OCI-LY1 (cell line): ENCODE results near the gene PKP3.

Experiments used
- H2AFZ ChIP-seq: fragments of 200-600 bp; sonication (generic), shearing (Covaris generic); 2 replicates; pipeline ENCODE4 v1.6.0; 2014; ENCODE audit warnings: antibody characterized with exemption, mild to moderate bottlenecking, low read length
- H3F3A ChIP-seq: fragments of 200-600 bp; sonication (generic), shearing (Covaris generic); 2 replicates; pipeline ENCODE4 v1.6.0; 2014; ENCODE audit warnings: mild to moderate bottlenecking, antibody characterized with exemption, low read length, moderate library complexity; ENCODE audit not compliant: insufficient read depth
- H3K27ac ChIP-seq: fragments of 200-600 bp; sonication (generic); 2 replicates; pipeline ENCODE4 v1.5.1; 2014; ENCODE audit warnings: low read length, mixed run types, mild to moderate bottlenecking, low read depth; ENCODE audit not compliant: poor library complexity, severe bottlenecking
- H3K27me3 ChIP-seq: fragments of 200-600 bp; sonication (generic); 2 replicates; pipeline ENCODE4 v1.6.0; 2014; ENCODE audit warnings: antibody characterized with exemption, mild to moderate bottlenecking, low read length, moderate library complexity; ENCODE audit not compliant: insufficient read depth
- H3K36me3 ChIP-seq: fragments of 200-600 bp; sonication (generic); 2 replicates; pipeline ENCODE4 v1.6.1; 2014; ENCODE audit warnings: mild to moderate bottlenecking, antibody characterized with exemption, low read length, moderate library complexity, mixed read lengths; ENCODE audit not compliant: insufficient read depth
- H3K4me1 ChIP-seq: fragments of 200-600 bp; sonication (generic); 2 replicates; pipeline ENCODE4 v1.5.1; 2014; ENCODE audit warnings: mild to moderate bottlenecking, low read length, moderate library complexity; ENCODE audit not compliant: insufficient read depth, severe bottlenecking
- H3K4me2 ChIP-seq: fragments of 200-600 bp; sonication (generic), shearing (Covaris generic); 2 replicates; pipeline ENCODE4 v1.6.1; 2014; ENCODE audit warnings: low read length
- H3K4me3 ChIP-seq: fragments of 200-600 bp; sonication (generic); 2 replicates; pipeline ENCODE4 v1.5.1; 2014; ENCODE audit warnings: low read length, low read depth, mild to moderate bottlenecking, mixed read lengths; ENCODE audit not compliant: poor library complexity, severe bottlenecking
- H3K79me2 ChIP-seq: fragments of 200-600 bp; shearing (Covaris generic); 2 replicates; pipeline ENCODE4 v1.6.1; 2016; ENCODE audit warnings: mixed run types, low read length, mixed read lengths; ENCODE audit not compliant: insufficient read depth
- H3K9ac ChIP-seq: fragments of 200-600 bp; sonication (generic), shearing (Covaris generic); 2 replicates; pipeline ENCODE4 v1.6.1; 2014; ENCODE audit warnings: mild to moderate bottlenecking, low read length, mixed read lengths
- H3K9me2 ChIP-seq: fragments of 200-600 bp; sonication (generic), shearing (Covaris generic); 2 replicates; pipeline ENCODE4 v1.6.1; 2014; ENCODE audit warnings: low read depth, mild to moderate bottlenecking, low read length, mixed read lengths
- H3K9me3 ChIP-seq: fragments of 200-600 bp; shearing (Covaris generic); 2 replicates; pipeline ENCODE4 v1.6.1; 2014; ENCODE audit warnings: low read length, mixed read lengths
- H4K20me1 ChIP-seq: fragments of 200-600 bp; sonication (generic), shearing (Covaris generic); 2 replicates; pipeline ENCODE4 v1.6.0; 2016; ENCODE audit warnings: mild to moderate bottlenecking, low read length; ENCODE audit not compliant: insufficient read depth
- CTCF ChIP-seq: fragments of 200-600 bp; sonication (generic), shearing (Covaris generic); IDR thresholded peaks from 2 replicates; pipeline ENCODE4 v1.5.1; 2017; ENCODE audit warnings: mild to moderate bottlenecking, antibody characterized with exemption, low read length, moderate library complexity, mixed read lengths
- EZH2 ChIP-seq: fragments of 200-600 bp; sonication (generic), shearing (Covaris generic); IDR thresholded peaks from 2 replicates; pipeline ENCODE4 v1.8.0; 2017; ENCODE audit warnings: borderline replicate concordance, mixed run types, mild to moderate bottlenecking, antibody characterized with exemption, low read length, moderate library complexity, mixed read lengths

The PKP3 gene

GRCh38 chr11:356610-357009 is 37.4 kb upstream of the PKP3 start:
- Histone ChIP-seq H3F3A (no peaks in the 10 kb centered on the region), H3K27ac (no peak overlapping the region), H3K9me2 (no peaks in the 10 kb centered on the region), H3K4me1 (peaks cover 10% of the 10 kb centered on the region), H4K20me1 (no peaks in the 10 kb centered on the region), H3K4me3 (no peak overlapping the region), H3K9ac (no peak overlapping the region), H2AFZ (no peak overlapping the region), H3K36me3 (no peaks in the 10 kb centered on the region), H3K79me2 (no peaks in the 10 kb centered on the region), H3K9me3 (no peaks in the 10 kb centered on the region; the same call in 1 of the 2 replicates), H3K27me3 (peaks cover 7% of the 10 kb centered on the region; the same call in 1 of the 2 replicates), H3K4me2 (no peak overlapping the region)
- TF ChIP-seq EZH2 (no peak), CTCF (no peak)

- H3K79me2 ChIP-seq, result no peaks in the 10 kb centered on the region
- no peak overlapping the region for H2AFZ ChIP-seq
- H3K27ac ChIP-seq, result no peak overlapping the region
- H3K36me3 ChIP-seq, result no peaks in the 10 kb centered on the region
- H4K20me1 ChIP-seq, result no peaks in the 10 kb centered on the region
- H3K27me3 ChIP-seq, result peaks cover 7% of the 10 kb centered on the region; the same call in 1 of the 2 replicates
- H3K4me3 ChIP-seq, result no peak overlapping the region
- H3K9ac ChIP-seq, result no peak overlapping the region
- H3K9me3 ChIP-seq, result no peaks in the 10 kb centered on the region; the same call in 1 of the 2 replicates
- no peak overlapping the region for H3K4me2 ChIP-seq
- H3F3A ChIP-seq, result no peaks in the 10 kb centered on the region
- TF ChIP-seq CTCF, result no peak
- TF ChIP-seq EZH2, result no peak
- peaks cover 10% of the 10 kb centered on the region for H3K4me1 ChIP-seq
- H3K9me2 ChIP-seq, result no peaks in the 10 kb centered on the region
These were observed 36.4 kb upstream of the PKP3 start for GRCh38 chr11:357582-357981.

GRCh38 chr11:358129-358800 is 35.7 kb upstream of the PKP3 start:
- H3K4me2 ChIP-seq, result no peak overlapping the region

More at GRCh38 chr11:358129-358800, 35.7 kb upstream of the PKP3 start:
- Histone ChIP-seq H4K20me1 (no peaks in the 10 kb centered on the region), H3K4me1 (peaks cover 10% of the 10 kb centered on the region), H3K27ac (no peak overlapping the region), H3K27me3 (peaks cover 7% of the 10 kb centered on the region; the same call in 1 of the 2 replicates), H2AFZ (no peak overlapping the region), H3F3A (no peaks in the 10 kb centered on the region), H3K4me3 (no peak overlapping the region), H3K79me2 (no peaks in the 10 kb centered on the region), H3K36me3 (no peaks in the 10 kb centered on the region), H3K9ac (no peak overlapping the region), H3K9me2 (no peaks in the 10 kb centered on the region), H3K9me3 (no peaks in the 10 kb centered on the region; the same call in 1 of the 2 replicates)
- TF ChIP-seq EZH2 (no peak), CTCF (no peak)
